Transverse colon (tissue), 4 donors: Measurements from ENCODE around the gene TNFRSF6B. TPM values are rescaled to one million over a fixed set of nuclear protein-coding genes. Genes with fewer than 3 reads are reported as not detected.
A peak's percentile ranks its signal among the peaks of the same experiment; 100 is the strongest.

Experiments used
- DNase-seq: peaks from one replicate; pipeline ENCODE4 v3.0.0-alpha.2; 2019
- H3K27ac ChIP-seq, 4 donors: fragments of 200-600 bp; sonication (generic); 2 replicates each; pipeline ENCODE4 v1.5.1; 2016 to 2018; ENCODE audit warnings: inconsistent platforms in 4 of 4
- H3K27me3 ChIP-seq: fragments of 200-600 bp; sonication (generic); 2 replicates; pipeline ENCODE4 v1.5.1; 2017; ENCODE audit warnings: inconsistent platforms
- H3K36me3 ChIP-seq, 4 donors: fragments of 200-600 bp; sonication (generic); 2 replicates each; pipeline ENCODE4 v1.5.1; 2017 to 2019; ENCODE audit warnings: inconsistent platforms in 4 of 4
- H3K4me1 ChIP-seq, 4 donors: fragments of 200-600 bp; sonication (generic); 2 replicates each; pipeline ENCODE4 v1.5.1; 2017 to 2020; ENCODE audit warnings: inconsistent platforms in 4 of 4
- H3K4me3 ChIP-seq, 4 donors: fragments of 200-600 bp; sonication (generic); 1 replicate in 1 of 4; 2 replicates in 3 of 4; pipeline versions ENCODE4 v1.5.1 to v1.6.1; 2017 to 2019; ENCODE audit warnings: inconsistent platforms in 4 of 4
- H3K9me3 ChIP-seq, 2 donors: fragments of 200-600 bp; sonication (generic); 2 replicates each; pipeline ENCODE4 v1.5.1; 2017 to 2019; ENCODE audit warnings: inconsistent platforms in 2 of 2
- CTCF ChIP-seq, 5 experiments: fragments of 200-600 bp in 3 of 5; fragments of 450-650 bp in 2 of 5; sonication (generic) in 3 of 5; IDR thresholded peaks; 1 replicate in 2 of 5; 2 replicates in 3 of 5; pipeline ENCODE4 v1.5.1; 2016 to 2017; ENCODE audit warnings: antibody characterized with exemption in 5 of 5, inconsistent platforms in 3 of 5, mild to moderate bottlenecking in 2 of 5, moderate library complexity in 1 of 5
- EP300 ChIP-seq: sonication (generic); formaldehyde crosslinking; IDR thresholded peaks from one replicate; pipeline ENCODE4 v1.6.1; 2017; ENCODE audit warnings: antibody characterized with exemption, low read depth
- POLR2A ChIP-seq: fragments of 450-650 bp; IDR thresholded peaks from one replicate; pipeline ENCODE4 v1.6.1; 2016; ENCODE audit warnings: antibody characterized with exemption, mild to moderate bottlenecking, moderate library complexity
- POLR2AphosphoS5 ChIP-seq, 3 donors: sonication (generic); formaldehyde crosslinking; IDR thresholded peaks; one replicate each; pipeline ENCODE4 v1.6.1; 2016; ENCODE audit warnings: antibody characterized with exemption in 3 of 3
- WGBS, 2 donors: methylation state at CpG; one replicate each; pipeline ENCODE4 v1.1.5; 2018; ENCODE audit warnings: low coverage in 1 of 2; 5-methylcytosine and 5-hydroxymethylcytosine counted together
- in situ Hi-C, 4 donors: fragments of 200-750 bp; cut with MboI; loops; one replicate each; pipeline versions ENCODE4 v1.15.0 to v1.15.1; 2017; ENCODE audit warnings: low sequenced_read_pairs in 3 of 4, low pct_ligation_motif_present in 1 of 4, low pct_unique_long_range_greater_than_20kb in 1 of 4
- intact Hi-C: fragments of 100-400 bp; cut with DNase I; formaldehyde crosslinking; loops from one replicate; pipeline ENCODE4 v1.15.1; 2023; ENCODE audit warnings: low total_unique reads
- total RNA-seq, 4 donors: library from RNA; depleted of rRNA; stranded (reverse); fragments of >200 nt; gene quantifications; one replicate each; pipeline ENCODE4 v1.1.0, GENCODE V29; 2016

The TNFRSF6B gene
- total RNA-seq, 4 donors from 2014 or later, result 4.2 to 34.4 (median 13.6) TPM

- H3K4me1 ChIP-seq, result peaks cover 18 to 25% (median 23%) of the 10 kb centered on the region in 4 donors
- H3K27me3 ChIP-seq, result no peaks in the 10 kb centered on the region
- in situ Hi-C loops (no loop called here), intact Hi-C loops (no loop called here)
- no peaks in the 10 kb centered on the region for H3K9me3 ChIP-seq
- peak overlapping the region; percentile 90 to 95 (median 92) for H3K27ac ChIP-seq
- TF ChIP-seq CTCF (IDR thresholded peaks at IDR 0.05) (peak in 4 of 5 experiments; percentile 12 to 51 (median 32)), POLR2AphosphoS5 (IDR thresholded peaks at IDR 0.05) (peak in 1 of 3 donors; percentile 5), POLR2A (no peak)
- H3K4me3 ChIP-seq, result peak overlapping the region; percentile 70 to 99 (median 95)
- DNase-seq, result peak; percentile 70
- 2 to 17% methylated on average over 1 to 36 of the region's 56 CpGs for WGBS, 2 donors
- H3K36me3 ChIP-seq, result peaks cover 0 to 16% (median 7%) of the 10 kb centered on the region in 4 donors
Observed at GRCh38 chr20:63706852-63707557, 10.6 kb downstream of the TNFRSF6B start.

- TF ChIP-seq EP300, result no peak
- peak; percentile 75 to 85 (median 75) for TF ChIP-seq POLR2AphosphoS5 (IDR thresholded peaks at IDR 0.05)
- no peak for TF ChIP-seq CTCF (IDR thresholded peaks at IDR 0.05)
- peak; percentile 57 for TF ChIP-seq POLR2A
- Histone ChIP-seq H3K36me3 (peaks cover 0 to 23% (median 10%) of the 10 kb centered on the region in 4 donors), H3K9me3 (no peaks in the 10 kb centered on the region), H3K27ac (peak within 1 kb of the TSS; percentile 90 to 95 (median 92)), H3K27me3 (no peaks in the 10 kb centered on the region), H3K4me1 (peaks cover 18 to 25% (median 23%) of the 10 kb centered on the region in 4 donors), H3K4me3 (peak within 1 kb of the TSS; percentile 70 to 99 (median 95))
- DNase-seq, result peak; percentile 93
- WGBS, 2 donors, result 0% methylated on average over 79 of the region's 98 CpGs; no CpG with 5 or more reads in 1 of the 2 donors
- in situ Hi-C loops (no loop called here), intact Hi-C loops (loop anchor here (2.0 kb wide), 1 partner anchor 55 kb away; the partner anchor contains the start of gene STMN3)
Observed at GRCh38 chr20:63707558-63708300, 11.3 kb downstream of the TNFRSF6B start, which contains the start of the genes ARFRP1 and ZGPAT. ARFRP1 (minus strand) TSS chr20:63707976; CDS start chr20:63707091, 885 bp downstream. ZGPAT (plus strand) TSS chr20:63708039; CDS start chr20:63708581, 542 bp downstream.

DNA sequence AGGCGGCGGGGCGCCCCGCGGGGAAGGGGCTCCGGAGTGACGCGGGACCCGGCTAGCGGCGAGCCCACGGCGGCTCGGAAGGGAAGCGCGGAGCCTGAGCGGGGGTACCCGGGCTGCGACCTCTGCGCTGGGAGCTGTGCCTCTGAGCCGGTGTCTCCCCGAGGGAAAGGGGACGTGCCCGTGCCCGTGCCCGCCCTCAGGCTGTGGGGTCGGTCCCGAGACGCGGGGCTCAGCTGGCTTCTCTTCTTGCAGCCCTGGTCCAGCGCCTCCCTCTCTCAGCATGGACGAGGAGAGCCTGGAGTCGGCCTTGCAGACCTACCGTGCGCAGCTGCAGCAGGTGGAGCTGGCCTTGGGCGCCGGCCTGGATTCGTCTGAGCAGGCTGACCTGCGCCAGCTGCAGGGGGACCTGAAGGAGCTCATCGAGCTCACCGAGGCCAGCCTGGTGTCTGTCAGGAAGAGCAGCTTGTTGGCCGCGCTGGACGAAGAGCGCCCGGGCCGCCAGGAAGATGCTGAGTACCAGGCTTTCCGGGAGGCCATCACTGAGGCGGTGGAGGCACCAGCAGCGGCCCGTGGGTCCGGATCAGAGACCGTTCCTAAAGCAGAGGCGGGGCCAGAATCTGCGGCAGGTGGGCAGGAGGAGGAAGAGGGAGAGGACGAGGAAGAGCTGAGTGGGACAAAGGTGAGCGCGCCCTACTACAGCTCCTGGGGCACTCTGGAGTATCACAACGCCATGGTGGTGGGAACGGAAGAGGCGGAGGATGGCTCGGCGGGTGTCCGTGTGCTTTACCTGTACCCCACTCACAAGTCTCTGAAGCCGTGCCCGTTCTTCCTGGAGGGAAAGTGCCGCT is 12.1 kb downstream of the TNFRSF6B start:
- intact Hi-C loops, result loop anchor here (2.0 kb wide), 1 partner anchor 56 kb away; the partner anchor contains the start of gene STMN3
- H3K27me3 ChIP-seq, result no peaks in the 10 kb centered on the region
- H3K36me3 ChIP-seq, result peaks cover 0 to 23% (median 11%) of the 10 kb centered on the region in 4 donors
- H3K4me1 ChIP-seq, result peaks cover 18 to 25% (median 23%) of the 10 kb centered on the region in 4 donors
- WGBS, 2 donors, result 29% methylated on average over 40 of the region's 67 CpGs; no CpG with 5 or more reads in 1 of the 2 donors
- in situ Hi-C loops, result no loop called here
- no peaks in the 10 kb centered on the region for H3K9me3 ChIP-seq
- no peak for TF ChIP-seq EP300
- peak overlapping the region; percentile 70 to 99 (median 95) for H3K4me3 ChIP-seq
- DNase-seq, result no peak
- H3K27ac ChIP-seq, result peak overlapping the region; percentile 90 to 95 (median 92)

DNA sequence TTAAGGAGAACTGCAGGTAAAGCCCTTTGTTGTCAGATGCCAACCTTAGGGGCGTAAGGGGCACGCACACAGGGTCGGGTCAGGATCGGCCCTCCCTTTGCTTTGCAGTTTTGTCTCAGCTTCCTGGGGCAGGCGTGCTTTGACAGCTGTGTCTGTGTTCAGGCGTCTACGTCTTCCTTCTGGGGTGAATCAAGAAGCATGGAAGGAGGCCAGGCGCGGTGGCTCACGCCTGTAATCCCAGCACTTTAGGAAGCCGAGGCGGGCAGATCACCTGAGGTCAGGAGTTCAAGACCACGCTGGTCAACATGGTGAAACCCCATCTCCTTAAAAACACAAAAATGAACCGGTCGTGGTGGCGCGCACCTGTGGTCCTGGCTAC is 12.7 kb downstream of the TNFRSF6B start:
- WGBS, 2 donors, result 88% methylated on average over 17 of the region's 17 CpGs; no CpG with 5 or more reads in 1 of the 2 donors
- H3K4me3 ChIP-seq, result peak overlapping the region in 2 of 4 donors; percentile 70 to 99
- H3K27ac ChIP-seq, result no peak overlapping the region
- H3K27me3 ChIP-seq, result no peaks in the 10 kb centered on the region
- H3K9me3 ChIP-seq, result no peaks in the 10 kb centered on the region
- TF ChIP-seq POLR2A (no peak), CTCF (IDR thresholded peaks at IDR 0.05) (no peak), EP300 (no peak), POLR2AphosphoS5 (IDR thresholded peaks at IDR 0.05) (no peak)
- in situ Hi-C loops, result no loop called here
- intact Hi-C loops, result loop anchor here (2.0 kb wide), 1 partner anchor 56 kb away; the partner anchor contains the start of gene STMN3
- no peak for DNase-seq
- peaks cover 18 to 25% (median 23%) of the 10 kb centered on the region in 4 donors for H3K4me1 ChIP-seq
- H3K36me3 ChIP-seq, result peaks cover 0 to 23% (median 11%) of the 10 kb centered on the region in 4 donors
